Ureter (tissue), 1 donor: ENCODE data around the gene DCLK2. TPM values are rescaled to one million over a fixed set of nuclear protein-coding genes. Genes with fewer than 3 reads are reported as not detected.

ENCODE experiments used
- DNase-seq: peaks from one replicate; pipeline ENCODE4 v3.0.0-alpha.2; 2020; ENCODE audit warnings: low spot score
- total RNA-seq: library from RNA; stranded (reverse); gene quantifications from one replicate; pipeline ENCODE4 v1.2.4, GENCODE V29; 2023
- donor health status: DM: yes; HTN: yes; CAD: no.

The DCLK2 gene
- total RNA-seq, 1 donor from 2014 or later, result 9.6 TPM

DNA sequence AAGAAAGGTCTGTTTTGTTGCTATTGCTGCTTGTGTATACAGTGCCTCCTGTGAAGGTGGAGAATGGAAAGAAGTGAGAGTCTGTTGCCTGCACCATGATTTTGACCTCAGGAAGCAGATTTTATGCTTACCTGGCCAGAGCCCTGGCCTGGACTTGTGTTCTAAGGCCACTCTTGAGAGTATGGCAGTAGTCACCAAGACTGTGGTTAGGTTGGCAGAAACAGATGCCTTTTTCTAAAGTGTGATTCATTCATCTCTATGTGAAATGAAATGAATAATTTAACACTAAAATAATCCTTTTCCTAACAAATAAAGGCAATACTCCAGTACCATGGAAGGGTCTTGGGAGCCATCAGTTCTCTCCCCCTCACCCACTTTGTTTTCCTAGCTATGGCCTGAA, 161.8 kb downstream of the DCLK2 start:
- DNase-seq, result no peak

DNA sequence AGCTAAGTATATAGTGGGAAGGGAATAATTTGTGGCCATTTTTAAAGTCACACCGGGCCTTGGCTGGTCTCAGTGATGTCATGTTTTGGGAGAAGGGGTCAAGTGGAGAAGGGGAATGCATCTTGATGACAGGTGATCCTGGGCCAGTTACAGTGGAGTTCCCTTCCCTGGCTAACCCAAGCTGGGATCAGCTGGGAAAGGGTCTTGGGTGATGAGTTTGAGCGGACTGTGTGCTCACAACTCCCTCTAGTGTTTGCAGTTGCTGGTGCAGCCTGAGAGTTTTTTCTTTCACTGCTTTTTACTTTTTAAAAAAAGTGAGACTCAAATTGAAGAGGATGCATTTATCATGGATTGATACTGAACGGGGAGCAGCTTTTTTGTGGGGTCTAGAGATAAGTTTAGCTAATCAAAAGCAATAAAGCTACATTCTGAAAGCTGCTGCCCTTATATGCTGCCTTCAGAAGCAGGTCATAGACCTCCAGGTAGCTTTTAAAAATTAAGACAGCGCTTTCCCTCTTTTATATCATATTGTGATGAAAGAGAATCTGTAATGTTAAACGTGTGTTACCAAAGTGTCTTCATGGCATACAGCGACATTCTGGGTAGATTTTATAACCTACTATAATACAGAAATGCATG, 164.7 kb downstream of the DCLK2 start:
- no peak for DNase-seq

DNA sequence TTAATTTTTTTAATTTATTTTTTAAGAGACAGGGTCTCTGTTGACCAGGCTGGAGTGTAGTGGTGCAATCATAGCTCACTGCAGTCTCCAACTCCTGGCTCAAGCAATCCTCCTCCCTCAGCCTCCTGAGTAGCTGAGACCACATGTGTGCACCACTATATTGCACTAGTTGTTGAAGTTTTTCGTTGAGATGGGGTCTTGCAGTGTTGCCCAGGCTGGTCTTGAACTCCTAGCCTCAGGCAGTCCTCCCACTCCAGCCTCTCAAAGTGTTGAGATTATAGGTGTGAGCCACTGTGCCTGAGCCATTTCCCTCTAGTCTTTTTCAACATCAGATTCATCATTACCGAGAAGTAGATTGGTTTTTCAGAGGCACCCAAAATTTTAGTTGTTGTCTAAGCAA, 165.7 kb downstream of the DCLK2 start:
- no peak for DNase-seq

DNA sequence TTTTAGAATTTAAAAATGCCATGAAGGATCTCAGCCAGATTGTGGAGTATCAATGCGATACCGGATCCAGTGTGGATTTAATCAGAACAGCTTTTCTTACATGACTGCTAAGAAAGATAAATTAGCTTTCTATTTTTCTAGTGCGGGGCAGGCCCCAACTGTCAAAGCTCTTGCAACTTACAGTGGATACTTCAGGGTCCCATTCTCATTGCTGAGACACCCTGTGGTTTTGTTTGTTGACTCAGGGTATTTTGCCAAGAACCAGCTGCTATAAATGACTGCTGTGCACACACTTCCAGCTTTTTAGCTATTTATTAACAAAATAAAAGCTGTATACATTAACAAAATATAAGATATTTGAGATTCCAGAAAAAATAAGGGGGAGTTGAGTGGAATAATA, 166.4 kb downstream of the DCLK2 start:
- DNase-seq, result no peak

DNA sequence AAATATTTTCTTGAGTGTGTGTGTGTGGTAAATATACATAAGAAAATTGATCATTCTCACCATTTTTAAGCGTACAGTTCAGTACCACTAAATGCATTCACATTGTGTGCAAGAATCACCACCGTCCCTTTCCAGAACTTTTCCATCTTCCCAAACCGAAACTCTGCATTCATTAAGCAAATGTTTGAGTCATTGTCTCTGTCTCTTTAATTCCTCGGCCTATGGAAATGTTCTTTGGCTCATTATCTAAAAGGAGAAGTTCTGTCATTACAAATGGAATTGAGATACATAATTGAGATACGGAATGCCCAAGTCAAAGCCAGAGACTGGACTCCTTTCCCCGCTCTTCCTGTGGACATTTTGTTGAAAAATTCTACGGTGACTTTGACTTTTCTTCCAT, 168.9 kb downstream of the DCLK2 start:
- no peak for DNase-seq

DNA sequence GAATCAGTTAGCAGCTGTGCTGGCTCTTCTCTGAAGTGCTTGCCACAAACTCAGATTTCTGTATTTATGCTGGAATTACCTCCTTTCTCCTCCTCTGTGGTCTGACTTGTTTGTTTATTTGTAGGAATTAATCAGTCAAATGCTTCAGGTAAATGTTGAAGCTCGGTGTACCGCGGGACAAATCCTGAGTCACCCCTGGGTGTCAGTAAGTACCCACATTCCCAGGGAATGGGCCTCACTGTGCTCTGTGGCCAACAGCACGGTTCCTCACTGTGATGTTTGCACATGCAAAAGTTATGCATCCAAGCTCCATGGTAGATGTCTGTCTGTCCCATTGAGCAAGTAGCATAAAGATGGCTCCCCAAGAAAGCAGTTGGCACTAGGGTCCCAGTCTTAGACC, 169.9 kb downstream of the DCLK2 start:
- no peak for DNase-seq

DNA sequence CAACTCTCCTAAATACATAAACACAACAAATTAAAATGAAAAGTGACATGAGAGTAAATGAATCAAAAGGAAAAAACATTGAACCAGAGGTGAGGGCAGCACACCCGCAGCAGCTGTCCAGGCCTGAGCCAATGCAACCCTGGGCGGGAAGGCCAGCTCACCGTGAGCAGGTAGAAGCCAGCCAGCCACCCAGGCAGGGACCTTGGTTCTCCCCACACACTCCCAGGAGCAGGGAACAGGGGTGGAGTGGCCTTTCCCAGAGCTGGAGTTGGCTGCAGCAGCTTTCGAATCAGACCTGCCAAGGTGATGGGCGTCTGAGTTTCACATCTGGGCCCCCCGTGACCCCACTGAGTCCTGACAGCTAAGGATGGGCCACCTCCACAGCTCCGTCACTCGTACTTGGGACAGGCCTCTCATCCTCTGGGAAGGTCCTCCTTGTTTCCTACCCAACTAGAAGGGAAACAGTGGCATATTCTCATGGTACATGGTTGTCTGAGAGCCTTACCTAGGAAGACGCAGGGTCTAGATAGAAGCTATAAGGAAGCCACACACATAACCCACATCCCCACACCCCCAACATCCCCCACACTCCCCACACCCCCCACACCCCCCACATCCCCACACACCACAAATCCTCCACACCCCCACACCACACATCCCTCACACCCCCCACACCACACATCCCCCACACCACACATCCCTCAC, 172.2 kb downstream of the DCLK2 start:
- no peak for DNase-seq

DNA sequence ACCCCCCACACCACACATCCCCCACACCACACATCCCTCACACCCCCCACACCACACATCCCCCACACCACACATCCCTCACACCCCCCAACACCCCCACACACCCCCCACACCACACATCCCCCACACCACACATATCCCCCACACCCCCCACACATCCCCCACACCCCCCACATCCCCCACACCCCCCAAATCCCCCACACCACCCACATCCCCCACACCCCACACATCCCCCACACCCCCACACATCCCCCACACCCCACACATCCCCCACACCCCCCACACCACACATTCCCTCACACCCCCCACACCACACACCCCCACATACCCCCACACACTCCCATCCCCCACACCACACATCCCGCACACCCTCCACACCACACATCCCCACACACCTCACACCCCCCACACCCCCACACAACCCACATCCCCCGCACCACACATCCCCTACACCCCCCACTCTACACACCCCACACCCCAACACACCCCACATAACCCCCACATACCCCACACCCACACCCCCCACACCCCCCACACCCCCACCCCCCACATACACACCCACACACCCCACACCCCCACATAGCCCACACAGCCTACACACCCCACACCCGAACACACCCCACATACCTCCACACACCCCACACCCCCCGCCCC, 172.9 kb downstream of the DCLK2 start:
- no peak for DNase-seq

DNA sequence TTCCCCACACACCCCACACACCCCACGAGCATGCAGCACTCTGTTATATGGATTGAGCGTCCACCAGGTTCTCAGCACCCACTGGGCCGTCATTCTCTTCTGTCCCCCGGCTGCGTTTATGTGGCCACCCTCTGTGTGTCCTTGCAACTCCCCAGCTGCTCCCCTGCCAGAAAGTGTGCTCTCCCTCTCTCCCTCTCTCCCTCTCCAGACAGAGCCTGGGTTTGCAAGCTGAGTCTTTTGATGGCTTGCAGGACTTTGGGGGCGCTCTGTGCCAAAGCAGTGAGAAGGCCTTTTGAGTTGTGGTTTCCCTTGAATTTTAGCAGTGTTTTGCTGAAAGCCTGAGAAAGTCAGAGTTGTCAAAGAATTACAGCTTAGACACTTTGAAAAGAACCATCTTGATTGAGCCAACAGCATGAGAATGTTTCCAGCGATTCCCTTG, 173.5 kb downstream of the DCLK2 start:
- no peak for DNase-seq

DNA sequence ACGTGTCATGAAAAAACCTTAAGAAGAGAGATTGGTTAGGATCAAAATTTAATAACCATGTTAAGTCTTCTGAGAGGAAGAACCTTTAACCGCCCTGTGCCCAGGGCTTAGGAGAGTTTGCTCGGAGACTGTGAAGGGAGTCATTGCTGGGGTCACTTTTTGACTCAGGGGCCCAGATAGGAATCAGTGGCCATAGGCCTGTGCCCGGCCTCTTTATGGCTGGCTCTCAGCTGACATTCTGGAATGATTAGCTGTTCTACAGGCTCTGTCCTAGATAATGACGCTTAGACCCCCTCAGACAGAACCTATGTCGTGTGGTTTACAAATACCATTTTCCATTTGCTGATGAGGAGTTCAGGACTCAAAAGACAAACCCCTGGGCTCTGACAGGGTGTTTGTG, 174.1 kb downstream of the DCLK2 start:
- DNase-seq, result no peak

DNA sequence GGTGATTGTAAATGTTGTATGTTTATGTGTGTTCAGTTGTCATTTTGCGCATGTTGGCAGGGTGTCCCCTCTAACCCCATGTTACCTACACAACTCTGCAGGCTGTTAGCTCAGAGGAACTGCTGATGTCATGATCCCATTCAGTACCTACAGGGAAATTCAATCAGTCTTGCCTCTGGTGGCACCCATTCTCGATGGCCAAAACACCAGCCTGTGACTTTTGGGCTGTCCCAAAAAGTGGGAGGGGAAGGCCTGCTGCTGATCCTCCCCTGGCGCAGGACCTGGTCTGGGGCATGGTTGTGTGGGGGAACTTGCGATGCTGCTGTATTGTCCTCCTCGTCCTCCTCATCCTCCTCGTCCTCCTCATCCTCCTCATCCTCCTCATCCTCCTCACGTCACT, 174.5 kb downstream of the DCLK2 start:
- no peak for DNase-seq

DNA sequence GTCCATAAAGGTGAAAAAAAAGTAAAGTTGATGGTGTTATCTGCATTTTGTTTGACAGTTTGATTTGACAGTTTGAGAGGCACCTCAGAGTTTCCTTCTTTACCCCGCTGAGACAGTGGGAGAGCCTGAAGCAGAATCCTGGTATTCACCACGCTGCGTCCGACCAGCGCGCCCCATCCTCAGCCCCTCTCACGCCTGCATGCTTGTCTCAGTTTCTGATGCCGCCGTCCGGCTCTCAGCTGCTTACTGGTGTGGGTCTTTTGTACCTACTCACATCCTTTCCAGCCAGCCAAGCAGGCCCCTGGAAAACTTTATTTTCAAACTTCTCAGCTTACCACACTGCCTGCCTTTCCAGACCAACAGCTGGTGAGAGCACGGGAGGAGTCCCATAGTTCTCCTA, 175.2 kb downstream of the DCLK2 start:
- no peak for DNase-seq

DNA sequence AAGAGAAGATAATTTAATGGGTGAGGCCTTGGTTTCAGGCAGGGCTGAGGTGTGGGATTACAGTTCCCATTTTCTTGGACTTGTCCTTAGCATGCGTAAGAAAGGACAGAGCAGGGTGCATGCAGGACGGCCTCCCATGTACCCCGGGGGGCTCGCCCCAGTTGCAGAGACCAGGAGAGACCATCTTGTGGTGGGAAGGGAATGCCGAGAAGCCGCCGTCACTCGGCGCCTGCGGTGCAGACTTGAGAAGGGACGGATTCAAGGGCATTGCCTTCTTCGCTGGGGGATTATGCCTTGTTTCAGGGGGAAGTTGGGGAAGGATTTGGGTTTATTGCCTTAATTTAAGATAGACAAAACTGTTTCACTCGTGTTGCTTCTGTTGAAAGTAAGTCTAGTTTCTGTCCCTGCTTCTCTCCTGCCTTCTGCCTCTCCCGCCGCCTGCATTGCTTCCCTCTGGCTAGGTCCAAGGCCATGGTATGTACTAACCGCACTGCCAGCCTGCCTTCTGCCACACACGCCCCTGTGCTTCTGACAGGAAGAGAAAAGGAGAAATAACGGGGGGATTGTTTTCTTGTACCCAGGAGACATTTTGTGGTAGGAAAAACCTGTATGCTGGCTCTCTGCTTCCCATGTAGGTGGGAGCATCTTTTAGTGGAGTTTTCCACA, 175.9 kb downstream of the DCLK2 start:
- no peak for DNase-seq

DNA sequence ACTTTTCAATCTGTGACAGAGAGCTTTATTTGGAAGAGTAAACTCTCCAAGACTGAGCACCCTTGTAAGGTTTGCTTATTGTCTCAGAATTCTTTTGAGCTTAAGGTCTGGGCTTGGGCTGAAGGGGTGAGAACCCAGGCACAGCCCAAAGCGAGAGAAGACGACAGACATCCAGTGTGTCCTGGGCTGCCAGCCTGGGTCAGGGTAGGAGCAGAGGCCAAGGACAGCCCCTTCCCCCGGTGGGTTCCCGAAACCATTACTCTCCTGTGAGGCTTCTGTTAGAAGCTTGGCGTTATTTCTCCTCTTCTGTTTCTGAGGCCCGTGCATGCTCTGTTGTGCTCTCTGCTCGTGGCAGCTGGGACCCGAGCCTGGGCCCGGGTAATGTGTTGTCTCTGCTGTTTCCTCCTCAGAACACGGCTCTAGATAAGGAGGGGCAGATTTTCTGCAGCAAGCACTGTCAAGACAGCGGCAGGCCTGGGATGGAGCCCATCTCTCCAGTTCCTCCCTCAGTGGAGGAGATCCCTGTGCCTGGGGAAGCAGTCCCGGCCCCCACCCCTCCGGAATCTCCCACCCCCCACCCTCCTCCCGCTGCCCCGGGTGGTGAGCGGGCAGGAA, 177.5 kb downstream of the DCLK2 start:
- no peak for DNase-seq

DNA sequence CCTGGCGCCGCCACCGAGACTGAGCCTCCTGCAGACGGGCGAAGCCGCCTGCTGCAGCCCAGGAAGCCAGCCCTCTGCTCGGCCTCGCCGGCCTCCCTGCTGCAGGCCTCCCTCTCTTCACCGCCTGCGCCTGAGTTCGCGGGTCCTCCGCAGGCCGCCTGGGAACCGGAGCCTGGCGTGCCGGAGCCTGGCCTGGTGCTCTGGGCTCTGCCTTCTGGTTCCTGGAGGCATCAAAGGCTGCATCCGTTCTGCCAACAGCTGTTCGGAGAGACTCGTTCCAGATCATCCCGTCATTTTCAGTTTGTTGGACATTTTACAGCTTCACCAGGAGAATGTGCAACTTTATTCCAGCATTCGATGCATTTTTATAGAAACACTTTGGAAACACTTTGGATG, 178.0 kb downstream of the DCLK2 start:
- no peak for DNase-seq

DNA sequence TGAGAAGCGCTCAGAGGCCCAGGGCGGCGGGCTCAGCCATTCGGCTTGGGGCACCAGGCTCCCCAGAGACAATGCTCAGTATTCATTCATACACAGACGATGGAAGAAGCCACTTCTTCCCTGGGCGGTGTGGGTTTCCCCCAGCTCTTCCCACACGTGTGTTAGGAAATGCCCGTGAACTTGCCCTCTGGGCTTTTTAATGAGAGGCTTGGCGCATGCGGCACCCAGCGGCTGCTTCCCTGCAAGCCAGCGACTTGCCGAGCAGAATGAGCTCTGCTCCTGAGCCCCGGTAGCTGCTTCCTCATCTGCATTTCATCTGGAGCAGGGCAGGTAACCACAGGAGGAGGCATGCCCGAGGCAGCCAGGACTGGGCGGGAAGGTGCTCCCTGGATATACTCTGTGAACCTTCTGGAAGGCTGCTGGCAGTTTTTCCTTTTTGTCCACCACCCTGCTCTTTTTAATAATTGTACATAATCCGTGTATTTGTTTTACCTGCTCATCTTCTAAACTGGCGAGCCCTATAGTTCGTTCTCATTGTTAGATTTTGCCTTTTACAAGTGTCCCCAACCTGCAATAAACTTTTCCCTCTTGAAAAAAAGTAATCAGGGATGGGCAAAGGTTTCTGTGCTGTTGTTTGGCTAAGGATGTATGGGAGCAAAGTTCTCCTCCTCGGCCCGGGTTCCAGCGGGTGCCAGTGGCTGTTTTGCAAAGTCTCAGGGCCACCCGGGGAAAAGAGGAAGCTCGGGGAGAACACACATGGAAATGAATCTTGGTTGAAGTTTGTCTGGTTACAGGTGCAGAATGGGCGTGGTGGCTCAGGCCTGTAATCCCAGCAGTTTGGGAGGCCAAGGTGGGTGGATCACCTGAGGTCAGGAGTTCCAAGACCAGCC, 178.8 kb downstream of the DCLK2 start:
- DNase-seq, result peak; percentile 52

DNA sequence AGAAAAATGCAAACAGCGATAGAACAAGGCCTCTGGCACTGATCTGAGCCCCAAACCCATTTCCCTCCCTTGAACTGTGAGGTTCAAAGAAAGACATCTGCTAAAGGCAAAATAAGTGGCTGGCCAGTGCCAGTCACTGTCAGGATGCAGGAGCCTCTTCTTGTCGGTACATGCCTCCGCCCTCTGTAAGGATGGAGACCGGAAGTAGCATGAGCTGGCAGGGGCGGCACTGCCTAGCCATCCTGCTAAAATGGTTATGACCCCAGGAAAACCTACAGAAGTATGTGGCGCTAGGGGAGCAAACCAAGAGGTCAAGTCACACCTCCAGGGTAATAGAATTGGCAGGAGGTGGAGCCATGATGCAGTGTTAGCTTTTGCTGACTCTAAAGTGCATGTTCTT, 180.3 kb downstream of the DCLK2 start:
- DNase-seq, result no peak

DNA sequence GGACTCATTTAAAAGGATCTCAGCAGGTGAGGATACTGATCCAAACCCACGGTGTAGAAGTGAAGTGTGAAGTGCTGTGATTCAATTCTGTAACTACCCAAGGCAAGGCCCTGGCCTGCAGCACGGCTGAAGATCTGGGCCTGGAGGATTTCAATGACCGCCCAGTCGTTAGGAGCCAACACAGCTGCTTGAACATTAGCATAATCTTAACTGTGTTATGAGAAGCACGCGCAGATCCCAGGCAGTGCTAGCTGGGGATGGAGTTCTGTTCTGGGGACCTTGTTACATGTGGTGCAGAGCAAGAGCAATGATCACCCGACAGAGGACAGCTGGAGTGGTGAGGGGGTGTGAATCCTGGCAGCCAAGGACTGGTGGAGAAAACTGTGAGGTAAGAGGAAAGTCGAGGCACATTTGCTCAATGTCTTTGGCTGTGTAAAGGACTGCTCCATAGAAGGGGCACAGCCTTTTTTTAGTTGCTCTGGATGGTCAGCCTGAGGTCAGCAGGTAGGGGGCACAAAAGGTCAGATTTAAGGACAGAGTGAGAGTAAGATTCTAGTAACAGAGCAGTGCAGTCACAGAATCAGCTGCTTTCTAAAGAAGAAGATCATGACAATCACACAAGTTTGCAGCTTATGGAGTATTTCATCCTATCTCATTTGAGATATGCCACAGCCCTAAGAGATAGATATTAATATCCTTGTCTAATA, 181.8 kb downstream of the DCLK2 start:
- no peak for DNase-seq

DNA sequence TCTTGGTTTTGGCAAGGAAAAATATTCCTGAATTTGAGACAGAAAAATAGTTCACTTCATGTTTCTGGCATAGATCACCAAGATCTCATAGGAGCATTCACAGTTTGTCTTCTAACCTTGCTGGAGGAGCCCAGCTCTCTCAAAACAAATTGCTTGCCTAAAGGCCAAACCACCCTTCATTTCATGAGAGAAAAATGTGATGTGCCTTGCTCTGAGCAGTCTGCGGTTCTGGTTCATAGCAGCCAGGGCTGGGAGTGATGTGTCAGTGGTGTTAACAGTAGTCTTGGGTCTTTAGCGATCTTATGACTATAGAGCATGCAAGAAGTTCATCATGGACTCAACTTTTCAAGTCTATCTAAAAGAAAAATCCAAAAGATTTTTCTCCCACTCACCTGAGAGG, 183.3 kb downstream of the DCLK2 start:
- no peak for DNase-seq

DNA sequence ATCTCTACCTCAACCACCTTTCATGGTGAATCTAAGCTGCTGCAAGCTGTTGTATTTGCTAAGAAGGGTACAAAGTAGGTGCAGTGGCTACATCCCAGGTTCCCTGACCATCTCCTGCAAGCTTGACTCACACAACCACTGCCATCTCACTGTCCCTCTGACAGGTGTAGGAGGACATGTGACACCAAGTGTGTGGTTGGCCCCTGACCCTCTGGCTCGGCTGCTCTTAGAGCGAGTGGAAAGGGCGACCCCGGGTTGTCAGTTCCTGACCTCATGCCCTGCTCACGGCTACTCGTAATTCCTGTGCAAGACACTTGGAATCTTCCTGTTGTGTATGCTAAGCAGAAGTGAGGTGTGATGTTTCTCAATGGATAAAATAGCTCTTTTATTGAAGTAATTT, 184.4 kb downstream of the DCLK2 start:
- no peak for DNase-seq
